Gastroesophageal sphincter (tissue), 4 donors: ENCODE data around the gene PANK4. TPM values are rescaled to one million over a fixed set of nuclear protein-coding genes. Genes with fewer than 3 reads are reported as not detected.

ENCODE experiments used
- ATAC-seq: fragments of 150-250 bp; one replicate; pipeline ENCODE4 v1.9.1; 2016; ENCODE audit warnings: mild to moderate bottlenecking, moderate library complexity
- H3K27ac ChIP-seq, 4 donors: fragments of 200-600 bp; sonication (generic) in 3 of 4; 1 replicate in 3 of 4; 2 replicates in 1 of 4; pipeline ENCODE4 v1.5.1; 2016 to 2019
- H3K27me3 ChIP-seq: fragments of 200-600 bp; sonication (generic); one replicate; pipeline ENCODE4 v1.5.1; 2019
- H3K36me3 ChIP-seq, 2 donors: fragments of 200-600 bp; sonication (generic); one replicate each; pipeline ENCODE4 v1.5.1; 2019; ENCODE audit warnings: control low read depth in 1 of 2
- H3K4me1 ChIP-seq, 3 donors: fragments of 200-600 bp; sonication (generic); 1 replicate in 2 of 3; 2 replicates in 1 of 3; pipeline ENCODE4 v1.5.1; 2016 to 2019; ENCODE audit warnings: control low read depth in 2 of 3
- H3K4me3 ChIP-seq, 2 donors: fragments of 200-600 bp; sonication (generic); one replicate each; pipeline ENCODE4 v1.5.1; 2019; ENCODE audit warnings: mild to moderate bottlenecking in 1 of 2, moderate library complexity in 1 of 2
- H3K9me3 ChIP-seq, 3 donors: fragments of 200-600 bp; sonication (generic); one replicate each; pipeline ENCODE4 v1.5.1; 2017 to 2019; ENCODE audit warnings: control low read depth in 2 of 3
- EP300 ChIP-seq: sonication (generic); formaldehyde crosslinking; IDR thresholded peaks from one replicate; pipeline ENCODE4 v1.6.1; 2017; ENCODE audit warnings: antibody characterized with exemption, mild to moderate bottlenecking
- POLR2A ChIP-seq, 2 donors: fragments of 450-650 bp; IDR thresholded peaks; one replicate each; pipeline ENCODE4 v1.6.1; 2017; ENCODE audit warnings: antibody characterized with exemption in 2 of 2, mild to moderate bottlenecking in 2 of 2, moderate library complexity in 1 of 2
- POLR2AphosphoS5 ChIP-seq: sonication (generic); formaldehyde crosslinking; IDR thresholded peaks from one replicate; pipeline ENCODE4 v1.6.1; 2017; ENCODE audit warnings: antibody characterized with exemption
- WGBS, 2 donors: methylation state at CpG; one replicate each; pipeline ENCODE4 v1.1.5; 2018; ENCODE audit warnings: low coverage in 1 of 2; 5-methylcytosine and 5-hydroxymethylcytosine counted together
- total RNA-seq, 4 donors: library from RNA; depleted of rRNA; stranded (reverse); fragments of >200 nt; gene quantifications; one replicate each; pipeline ENCODE4 v1.1.0, GENCODE V29; 2016
- TF ChIP-seq, protein P1 (sequence below), 4 experiments: fragments of 200-600 bp in 2 of 4; fragments of 450-650 bp in 2 of 4; sonication (generic) in 1 of 4; IDR thresholded peaks; one replicate each; pipeline ENCODE4 v1.5.1; 2017 to 2019; ENCODE audit warnings: antibody characterized with exemption in 4 of 4, mild to moderate bottlenecking in 2 of 4, moderate library complexity in 2 of 4

Gene PANK4
- total RNA-seq, 4 donors from 2014 or later: 32.6 to 46.8 (median 34.0) TPM

DNA sequence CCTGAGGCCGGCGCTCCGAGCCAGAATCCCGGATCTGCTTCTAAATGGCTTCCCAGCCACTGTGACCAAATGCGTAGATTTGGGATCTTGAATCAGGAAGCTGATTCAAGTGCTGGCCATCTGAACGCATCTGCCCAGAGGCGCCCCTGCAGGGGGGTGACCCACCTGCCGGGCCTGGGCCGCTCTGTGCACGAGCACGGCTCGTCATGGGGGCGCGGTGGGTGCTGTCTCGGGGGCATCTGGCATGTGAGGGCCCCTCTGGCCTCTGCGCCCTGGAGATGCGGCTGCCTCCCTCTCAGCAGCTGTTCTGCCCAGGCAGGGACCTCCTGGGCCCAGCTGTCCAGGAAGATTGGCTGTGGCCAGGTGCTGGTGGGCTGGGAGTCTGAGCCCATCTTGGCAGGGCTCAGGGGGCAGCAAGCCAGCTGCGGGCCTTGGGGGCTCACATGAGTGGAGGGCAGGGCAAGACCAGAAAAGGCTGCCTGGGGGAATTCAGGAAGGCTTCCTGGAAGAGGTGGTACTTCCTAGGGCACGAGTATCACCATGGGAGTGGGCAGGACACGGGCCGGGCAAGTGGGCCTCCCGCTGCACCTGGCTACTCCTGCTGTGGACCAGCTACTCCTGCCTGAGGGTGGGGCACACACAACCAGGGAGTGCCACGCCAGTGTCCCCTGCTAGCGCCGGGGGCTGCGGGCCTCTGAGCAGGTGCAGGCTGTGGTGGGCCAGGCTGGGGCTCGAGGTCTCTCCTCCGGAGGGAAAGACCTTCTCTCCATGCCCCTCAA is 25.2 kb downstream of the PANK4 start:
- peaks cover 0 to 25% (median 0%) of the 10 kb centered on the region in 3 donors for H3K4me1 ChIP-seq
- no peak for ATAC-seq
- no peak for TF ChIP-seq POLR2A (IDR thresholded peaks at IDR 0.05)
- H3K27ac ChIP-seq: no peak overlapping the region
- H3K9me3 ChIP-seq: no peaks in the 10 kb centered on the region
- peaks cover 90% of the 10 kb centered on the region for H3K27me3 ChIP-seq
- H3K36me3 ChIP-seq: no peaks in the 10 kb centered on the region
- no peak overlapping the region for H3K4me3 ChIP-seq
- 60% methylated on average over 1 of the region's 28 CpGs; no CpG with 5 or more reads in 1 of the 2 donors for WGBS, 2 donors

DNA sequence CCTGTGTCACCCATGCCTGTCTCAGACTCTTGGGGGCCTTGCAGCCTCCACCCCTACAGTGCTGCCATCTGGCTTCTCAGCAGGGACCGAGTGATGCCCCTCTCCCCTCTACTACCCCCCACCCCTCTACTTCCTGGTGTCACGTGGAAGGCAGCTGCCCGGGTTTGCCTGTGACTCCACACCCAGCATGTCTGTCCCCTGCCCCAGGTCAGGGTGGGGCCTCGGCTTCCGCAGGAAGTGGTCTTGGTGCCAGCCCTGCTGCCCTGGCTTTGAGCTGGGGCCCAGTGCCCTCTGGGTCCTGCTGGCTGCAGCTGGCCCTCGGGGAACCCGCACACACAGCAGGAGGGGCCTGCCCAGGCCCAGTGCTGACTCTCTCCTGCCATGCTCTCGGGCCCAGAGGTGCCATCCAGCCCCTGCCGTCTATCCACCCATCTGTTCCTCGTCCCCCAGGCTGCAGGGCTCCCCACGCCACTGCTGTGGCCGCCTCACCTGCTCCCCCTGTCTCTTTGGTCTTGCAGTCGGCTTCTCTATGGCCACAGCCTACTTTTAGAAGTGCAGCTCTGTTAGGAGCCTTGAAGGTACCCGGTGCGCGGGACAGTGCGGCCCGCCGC is 26.3 kb downstream of the PANK4 start:
- H3K36me3 ChIP-seq: no peaks in the 10 kb centered on the region
- peaks cover 79% of the 10 kb centered on the region for H3K27me3 ChIP-seq
- no peak for TF ChIP-seq EP300
- TF ChIP-seq POLR2A (IDR thresholded peaks at IDR 0.05): no peak
- TF ChIP-seq, protein P1, sequence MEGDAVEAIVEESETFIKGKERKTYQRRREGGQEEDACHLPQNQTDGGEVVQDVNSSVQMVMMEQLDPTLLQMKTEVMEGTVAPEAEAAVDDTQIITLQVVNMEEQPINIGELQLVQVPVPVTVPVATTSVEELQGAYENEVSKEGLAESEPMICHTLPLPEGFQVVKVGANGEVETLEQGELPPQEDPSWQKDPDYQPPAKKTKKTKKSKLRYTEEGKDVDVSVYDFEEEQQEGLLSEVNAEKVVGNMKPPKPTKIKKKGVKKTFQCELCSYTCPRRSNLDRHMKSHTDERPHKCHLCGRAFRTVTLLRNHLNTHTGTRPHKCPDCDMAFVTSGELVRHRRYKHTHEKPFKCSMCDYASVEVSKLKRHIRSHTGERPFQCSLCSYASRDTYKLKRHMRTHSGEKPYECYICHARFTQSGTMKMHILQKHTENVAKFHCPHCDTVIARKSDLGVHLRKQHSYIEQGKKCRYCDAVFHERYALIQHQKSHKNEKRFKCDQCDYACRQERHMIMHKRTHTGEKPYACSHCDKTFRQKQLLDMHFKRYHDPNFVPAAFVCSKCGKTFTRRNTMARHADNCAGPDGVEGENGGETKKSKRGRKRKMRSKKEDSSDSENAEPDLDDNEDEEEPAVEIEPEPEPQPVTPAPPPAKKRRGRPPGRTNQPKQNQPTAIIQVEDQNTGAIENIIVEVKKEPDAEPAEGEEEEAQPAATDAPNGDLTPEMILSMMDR (IDR thresholded peaks at IDR 0.05): no peak
- no peak for TF ChIP-seq POLR2AphosphoS5
- whole genome bisulfite sequencing, 2 donors: 60% methylated on average over 5 of the region's 19 CpGs; no CpG with 5 or more reads in 1 of the 2 donors
- no peak overlapping the region for H3K27ac ChIP-seq
- no peak overlapping the region for H3K4me3 ChIP-seq
- no peak for ATAC-seq
- H3K9me3 ChIP-seq: no peaks in the 10 kb centered on the region
- H3K4me1 ChIP-seq: peaks cover 0 to 20% (median 0%) of the 10 kb centered on the region in 3 donors

DNA sequence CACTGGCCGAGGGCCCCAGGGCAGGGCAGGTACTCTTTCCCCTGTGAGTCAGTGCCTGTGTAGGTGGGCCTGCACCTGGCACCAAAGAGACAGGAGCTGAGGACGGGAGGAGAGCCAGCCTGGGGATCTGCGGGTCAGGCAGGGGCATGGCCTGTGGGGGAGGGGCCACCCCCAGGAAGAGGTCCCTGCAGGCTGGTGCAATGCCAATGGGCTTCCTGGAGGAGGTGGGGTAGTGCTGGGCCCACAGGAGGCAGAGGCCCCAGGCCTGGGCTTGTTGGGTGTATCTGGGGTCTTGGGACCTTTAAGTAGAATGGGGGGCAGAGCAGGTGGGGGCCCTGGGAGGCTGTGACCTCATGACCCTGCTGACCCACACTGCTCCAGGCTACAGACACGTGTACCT is 27.1 kb downstream of the PANK4 start:
- ATAC-seq: no peak
- no peaks in the 10 kb centered on the region for H3K36me3 ChIP-seq
- no peaks in the 10 kb centered on the region for H3K9me3 ChIP-seq
- H3K27ac ChIP-seq: no peak overlapping the region
- no peak overlapping the region for H3K4me3 ChIP-seq
- peaks cover 71% of the 10 kb centered on the region for H3K27me3 ChIP-seq
- WGBS, 2 donors: no CpG with 5 or more reads among the region's 4 CpGs
- TF ChIP-seq, protein P1 (IDR thresholded peaks at IDR 0.05): no peak
- no peak for TF ChIP-seq POLR2AphosphoS5
- TF ChIP-seq POLR2A (IDR thresholded peaks at IDR 0.05): no peak
- TF ChIP-seq EP300: no peak
- peaks cover 0 to 12% (median 0%) of the 10 kb centered on the region in 3 donors for H3K4me1 ChIP-seq

DNA sequence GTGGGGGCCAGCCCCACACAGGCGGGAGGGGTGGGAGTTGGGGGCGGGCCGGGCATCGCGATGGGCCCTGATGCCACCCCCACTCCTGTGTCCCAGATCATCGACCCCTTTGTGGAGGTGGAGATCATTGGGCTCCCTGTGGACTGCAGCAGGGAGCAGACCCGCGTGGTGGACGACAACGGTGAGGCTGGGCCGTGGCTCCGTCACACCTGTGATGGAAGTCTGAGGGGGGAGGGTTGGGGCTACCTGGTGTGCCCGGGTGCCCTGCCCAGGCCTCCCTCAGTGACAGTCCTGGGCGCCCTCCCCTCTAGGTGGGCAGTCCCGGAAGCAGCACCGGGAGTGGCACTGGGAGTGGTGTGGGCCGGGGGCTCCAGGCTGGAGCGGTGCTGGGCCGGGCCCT is 27.7 kb downstream of the PANK4 start:
- TF ChIP-seq POLR2A (IDR thresholded peaks at IDR 0.05) (no peak), POLR2AphosphoS5 (no peak), EP300 (no peak)
- TF ChIP-seq, protein P1 (IDR thresholded peaks at IDR 0.05): no peak
- ATAC-seq: no peak
- no peaks in the 10 kb centered on the region for H3K9me3 ChIP-seq
- H3K27me3 ChIP-seq: peaks cover 65% of the 10 kb centered on the region
- H3K27ac ChIP-seq: no peak overlapping the region
- no CpG with 5 or more reads among the region's 19 CpGs for WGBS, 2 donors
- H3K4me3 ChIP-seq: no peak overlapping the region
- H3K4me1 ChIP-seq: peaks cover 0 to 6% (median 0%) of the 10 kb centered on the region in 3 donors
- no peaks in the 10 kb centered on the region for H3K36me3 ChIP-seq

DNA sequence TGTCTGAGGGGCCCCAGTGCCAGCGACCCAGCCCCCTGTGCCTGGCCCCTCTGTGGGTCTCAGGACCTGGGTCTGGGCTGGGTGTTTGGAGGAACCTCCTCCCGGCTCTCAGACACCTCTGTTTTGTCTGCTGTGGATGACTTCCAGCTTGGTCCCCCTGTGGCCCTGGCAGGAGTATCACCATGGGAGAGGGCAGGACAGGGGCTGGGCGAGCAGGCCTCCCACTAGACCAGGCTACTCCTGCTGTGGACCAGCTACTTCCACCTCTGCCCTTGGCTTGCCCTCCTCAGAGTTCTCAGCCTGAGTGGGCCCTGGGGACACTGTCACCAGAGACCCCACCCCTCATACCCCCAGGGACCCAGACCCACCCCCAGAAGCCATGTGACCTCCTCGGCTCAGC is 28.5 kb downstream of the PANK4 start:
- Histone ChIP-seq H3K4me1 (no peaks in the 10 kb centered on the region), H3K27me3 (peaks cover 58% of the 10 kb centered on the region), H3K27ac (no peak overlapping the region), H3K36me3 (no peaks in the 10 kb centered on the region), H3K9me3 (no peaks in the 10 kb centered on the region), H3K4me3 (no peak overlapping the region)
- TF ChIP-seq, protein P1 (IDR thresholded peaks at IDR 0.05): no peak
- TF ChIP-seq EP300 (no peak), POLR2AphosphoS5 (no peak), POLR2A (IDR thresholded peaks at IDR 0.05) (no peak)
- ATAC-seq: no peak
- no CpG with 5 or more reads among the region's 4 CpGs for WGBS, 2 donors
